ENCODE measurements around the gene NAP1L4. TPM values are rescaled to one million over a fixed set of nuclear protein-coding genes. Genes with fewer than 3 reads are reported as not detected.

The NAP1L4 gene
- total and polyA plus RNA-seq, 7 donors, result 121 to 153 (median 143) TPM

DNA sequence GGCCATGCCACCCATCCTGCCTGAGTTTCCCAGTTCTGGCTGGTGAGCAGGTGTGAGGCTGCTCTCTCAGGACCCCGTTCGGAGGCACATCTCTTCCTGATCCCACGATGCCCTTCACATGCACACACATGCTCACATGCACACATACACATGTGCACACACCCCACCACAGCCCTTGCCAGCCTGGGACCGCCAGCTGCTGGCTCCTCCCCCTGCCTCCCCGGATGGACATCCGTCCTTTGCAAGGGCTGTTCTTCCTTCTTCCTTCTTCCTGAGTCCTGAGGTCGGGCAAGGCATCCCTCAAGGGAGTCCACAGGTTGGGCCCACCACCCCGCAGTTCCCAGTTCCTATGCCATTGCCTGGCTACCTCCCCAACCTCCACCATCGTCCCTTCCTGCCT is 96.1 kb downstream of the NAP1L4 start:
- intact Hi-C loops (cut with DNase I), result loop anchor here in 1 of 2 donors (10.0 kb wide), 2 partner anchors 471 to 591 kb away; partner anchors contain the start of genes C11orf21 and TSPAN32
- no peaks in the 10 kb centered on the region for H3K4me1 ChIP-seq
- 71 to 79% (median 74%) methylated on average over 9 of the region's 9 CpGs for WGBS, 3 donors
- DNase-seq (no peak), ATAC-seq (no peak)
- no peak overlapping the region for H3K4me3 ChIP-seq
- TF ChIP-seq, protein P1, sequence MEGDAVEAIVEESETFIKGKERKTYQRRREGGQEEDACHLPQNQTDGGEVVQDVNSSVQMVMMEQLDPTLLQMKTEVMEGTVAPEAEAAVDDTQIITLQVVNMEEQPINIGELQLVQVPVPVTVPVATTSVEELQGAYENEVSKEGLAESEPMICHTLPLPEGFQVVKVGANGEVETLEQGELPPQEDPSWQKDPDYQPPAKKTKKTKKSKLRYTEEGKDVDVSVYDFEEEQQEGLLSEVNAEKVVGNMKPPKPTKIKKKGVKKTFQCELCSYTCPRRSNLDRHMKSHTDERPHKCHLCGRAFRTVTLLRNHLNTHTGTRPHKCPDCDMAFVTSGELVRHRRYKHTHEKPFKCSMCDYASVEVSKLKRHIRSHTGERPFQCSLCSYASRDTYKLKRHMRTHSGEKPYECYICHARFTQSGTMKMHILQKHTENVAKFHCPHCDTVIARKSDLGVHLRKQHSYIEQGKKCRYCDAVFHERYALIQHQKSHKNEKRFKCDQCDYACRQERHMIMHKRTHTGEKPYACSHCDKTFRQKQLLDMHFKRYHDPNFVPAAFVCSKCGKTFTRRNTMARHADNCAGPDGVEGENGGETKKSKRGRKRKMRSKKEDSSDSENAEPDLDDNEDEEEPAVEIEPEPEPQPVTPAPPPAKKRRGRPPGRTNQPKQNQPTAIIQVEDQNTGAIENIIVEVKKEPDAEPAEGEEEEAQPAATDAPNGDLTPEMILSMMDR (IDR thresholded peaks at IDR 0.05), result no peak
- no peaks in the 10 kb centered on the region for H3K9me3 ChIP-seq
- peaks cover 0 to 7% (median 0%) of the 10 kb centered on the region in 3 donors for H3K27me3 ChIP-seq (ENCODE audit: insufficient read depth in 3 of 3, low read length in 2 of 3)
- H3K36me3 ChIP-seq (ENCODE audit: insufficient read depth in 1 of 2, low read depth in 1 of 2), result no peaks in the 10 kb centered on the region
- H3K27ac ChIP-seq, result no peak overlapping the region

Other genes with a start within 250 kb of the NAP1L4 start
- gene CDKN1C, start 106.6 kb downstream of the NAP1L4 start, total RNA-seq, result 10 to 100 TPM; 14.3 to 37.7 (median 27.9) TPM
- gene CDKN1C, start 106.6 kb downstream of the NAP1L4 start, polyA plus RNA-seq, result 10 to 100 TPM; 24.5 to 49.4 (median 30.7) TPM
- gene PHLDA2, start 62.9 kb downstream of the NAP1L4 start, total RNA-seq, result 1 to 10 TPM in 1 of 4 donors, under 1 TPM in 3; 0.49 to 1.1 (median 0.69) TPM
- 1 to 10 TPM in 1 of 3 donors, under 1 TPM in 2; 0.87 to 7.3 (median 0.97) TPM for gene PHLDA2, start 62.9 kb downstream of the NAP1L4 start, polyA plus RNA-seq
- 10 to 100 TPM; 24.2 to 65.8 (median 40.2) TPM for gene CARS1, start 65.1 kb upstream of the NAP1L4 start, total RNA-seq
- gene CARS1, start 65.1 kb upstream of the NAP1L4 start, polyA plus RNA-seq, result 10 to 100 TPM; 37.8 to 78.6 (median 77.9) TPM
- 10 to 100 TPM in 2 of 4 donors, 1 to 10 TPM in 2; 6.9 to 12.4 (median 10.3) TPM for gene OSBPL5, start 173.0 kb upstream of the NAP1L4 start, total RNA-seq
- gene OSBPL5, start 173.0 kb upstream of the NAP1L4 start, polyA plus RNA-seq, result 1 to 10 TPM; 3.4 to 5.0 (median 4.3) TPM
- gene MRGPRG, start 226.5 kb upstream of the NAP1L4 start, total RNA-seq, result not detected
- not detected for gene MRGPRG, start 226.5 kb upstream of the NAP1L4 start, polyA plus RNA-seq
- gene MRGPRE, start 240.1 kb upstream of the NAP1L4 start, total RNA-seq, result not detected
- not detected for gene MRGPRE, start 240.1 kb upstream of the NAP1L4 start, polyA plus RNA-seq